Naive thymus-derived CD4-positive, alpha-beta T cell (primary cell): ENCODE results near the gene ACP1. TPM values are rescaled to one million over a fixed set of nuclear protein-coding genes. Genes with fewer than 3 reads are reported as not detected.

Experiments used
- ATAC-seq: fragments of 150-1000 bp; cut with Tn5 transposase; 2 replicates; pipeline ENCODE4 v1.10.0; 2021; ENCODE audit warnings: mild to moderate bottlenecking, moderate library complexity
- CTCF ChIA-PET: fragments of 350-600 bp; sonication (Branson Sonifier 250); formaldehyde crosslinking; loops from one replicate; lab custom pipeline; 2021; ENCODE audit warnings: antibody characterized with exemption; lab: Charles Lee
- POLR2A ChIA-PET: fragments of 350-600 bp; sonication (Branson Sonifier 250); formaldehyde crosslinking; loops from one replicate; lab custom pipeline; 2021; ENCODE audit warnings: antibody characterized with exemption, inconsistent platforms; lab: Charles Lee
- DNase-seq, 9 donors: peaks; one replicate each; pipeline versions ENCODE4 v3.0.0 to v3.0.0-alpha.2; 2020 to 2022; ENCODE audit warnings: mixed read lengths in 1 of 9
- H3K27ac ChIP-seq: one replicate; pipeline ENCODE4 v1.7.0; 2013; ENCODE audit warnings: mild to moderate bottlenecking, low read depth, low read length, moderate library complexity
- H3K27me3 ChIP-seq, 2 donors: one replicate each; pipeline ENCODE4 v1.7.0; 2013; ENCODE audit warnings: low read length in 2 of 2, mild to moderate bottlenecking in 2 of 2, moderate library complexity in 2 of 2; ENCODE audit not compliant: control insufficient read depth in 2 of 2, insufficient read depth in 2 of 2
- H3K36me3 ChIP-seq, 3 experiments: 1 replicate in 2 of 3; 2 replicates in 1 of 3; pipeline ENCODE4 v1.7.0; 2013; ENCODE audit warnings: low read length in 3 of 3, mild to moderate bottlenecking in 3 of 3, moderate library complexity in 1 of 3; ENCODE audit not compliant: insufficient read depth in 3 of 3, control insufficient read depth in 2 of 3
- H3K4me1 ChIP-seq, 2 donors: one replicate each; pipeline ENCODE4 v1.7.0; 2013; ENCODE audit warnings: low read length in 2 of 2, mild to moderate bottlenecking in 2 of 2, moderate library complexity in 1 of 2; ENCODE audit not compliant: control insufficient read depth in 2 of 2, insufficient read depth in 2 of 2
- H3K4me3 ChIP-seq: 2 replicates; pipeline ENCODE4 v1.7.0; 2013; ENCODE audit warnings: mild to moderate bottlenecking, low read length
- H3K9me3 ChIP-seq, 3 experiments: 1 replicate in 2 of 3; 2 replicates in 1 of 3; pipeline ENCODE4 v1.7.0; 2013; ENCODE audit warnings: low read length in 3 of 3; ENCODE audit not compliant: control insufficient read depth in 2 of 3
- H3K27ac Mint-ChIP-seq, 9 donors: one replicate each; pipeline ENCODE4 v1.8.0; 2020 to 2022; ENCODE audit warnings: mixed read lengths in 9 of 9, mild to moderate bottlenecking in 8 of 9, moderate library complexity in 5 of 9, inconsistent platforms in 2 of 9
- H3K27me3 Mint-ChIP-seq, 5 donors: one replicate each; pipeline ENCODE4 v1.8.0; 2021 to 2022; ENCODE audit warnings: mixed read lengths in 5 of 5, mild to moderate bottlenecking in 1 of 5
- H3K36me3 Mint-ChIP-seq, 5 donors: one replicate each; pipeline ENCODE4 v1.8.0; 2020 to 2022; ENCODE audit warnings: mixed read lengths in 5 of 5, mild to moderate bottlenecking in 3 of 5, inconsistent platforms in 1 of 5
- H3K4me1 Mint-ChIP-seq, 7 donors: one replicate each; pipeline ENCODE4 v1.8.0; 2020 to 2022; ENCODE audit warnings: mixed read lengths in 7 of 7, mild to moderate bottlenecking in 3 of 7, inconsistent platforms in 1 of 7
- H3K4me3 Mint-ChIP-seq, 10 donors: one replicate each; pipeline ENCODE4 v1.8.0; 2020 to 2022; ENCODE audit warnings: mild to moderate bottlenecking in 10 of 10, mixed read lengths in 10 of 10, moderate library complexity in 6 of 10, inconsistent platforms in 2 of 10
- H3K9me3 Mint-ChIP-seq, 11 donors: one replicate each; pipeline ENCODE4 v1.8.0; 2020 to 2022; ENCODE audit warnings: mixed read lengths in 11 of 11, mild to moderate bottlenecking in 4 of 11, inconsistent platforms in 1 of 11, moderate library complexity in 1 of 11
- intact Hi-C, 2 donors: fragments of 100-400 bp; cut with micrococcal nuclease; formaldehyde crosslinking; loops; one replicate each; pipeline ENCODE4 v1.15.1; 2023
- polyA plus RNA-seq, 2 donors: library from polyadenylated mRNA; unstranded; fragments of 300-500 nt; fragmentation: Illumina TruSeq; gene quantifications; one replicate each; pipeline ENCODE4 v1.2.3, GENCODE V29; 2021
- total RNA-seq, 6 experiments: library from RNA in 5 of 6; stranded (reverse) in 5 of 6; gene quantifications; 1 replicate in 5 of 6; 2 replicates in 1 of 6; pipeline ENCODE4 v1.2.3 and lab custom pipeline; 2021 to 2026

Gene ACP1
- total RNA-seq (10 to 100 TPM; 61.1 to 92.7 (median 86.1) TPM), polyA plus RNA-seq (100 to 1,000 TPM; 153 to 199 TPM), total RNA-seq (lab: John Stamatoyannopoulos, UW) (54.7 reads per million, percentile 73 among the genes with 10 or more reads in this experiment)

- peaks cover 0 to under 1% (median 0%) of the 10 kb centered on the region in 11 donors for H3K9me3 Mint-ChIP-seq
- H3K4me3 Mint-ChIP-seq = peak within 1 kb of the TSS; percentile 81 to 98 (median 94)
- ChIA-PET CTCF (no interaction called here), POLR2A (interaction anchor here (2.1 kb wide), 1 partner anchor 89 kb away, joined by 12 read pairs; no protein-coding TSS in a partner anchor)
- intact Hi-C loops = loop anchor here (1.0 to 5.0 kb wide), 10 partner anchors 11 to 413 kb away; partner anchors contain the start of gene TMEM18 (in 2 of the 2)
- ATAC-seq (peak; percentile 89), DNase-seq (peak; percentile 93 to 99 (median 96))
- Histone ChIP-seq H3K4me1 (peaks cover 21 to 26% of the 10 kb centered on the region in 2 donors), H3K27me3 (no peaks in the 10 kb centered on the region), H3K36me3 (no peaks in the 10 kb centered on the region), H3K27ac (peak within 1 kb of the TSS; percentile 87), H3K9me3 (no peaks in the 10 kb centered on the region), H3K4me3 (peak within 1 kb of the TSS; percentile 90)
- H3K27me3 Mint-ChIP-seq = no peaks in the 10 kb centered on the region
- peaks cover 23 to 79% (median 53%) of the 10 kb centered on the region in 7 donors for H3K4me1 Mint-ChIP-seq
- H3K36me3 Mint-ChIP-seq = peaks cover 4 to 22% (median 8%) of the 10 kb centered on the region in 5 donors
- H3K27ac Mint-ChIP-seq = peak within 1 kb of the TSS; percentile 84 to 98 (median 96)
Measured at GRCh38 chr2:264493-265468, at the start of gene ACP1. Gene ACP1, plus strand, starts transcription at chr2:264947. Its CDS starts 18 bp downstream, at chr2:264965.

- peaks cover 0 to 6% (median 0%) of the 10 kb centered on the region in 11 donors for H3K9me3 Mint-ChIP-seq
- no peak for ATAC-seq
- CTCF ChIA-PET = no interaction called here
Measured at GRCh38 chr2:216068-216467, 48.7 kb upstream of the ACP1 start.

DNA sequence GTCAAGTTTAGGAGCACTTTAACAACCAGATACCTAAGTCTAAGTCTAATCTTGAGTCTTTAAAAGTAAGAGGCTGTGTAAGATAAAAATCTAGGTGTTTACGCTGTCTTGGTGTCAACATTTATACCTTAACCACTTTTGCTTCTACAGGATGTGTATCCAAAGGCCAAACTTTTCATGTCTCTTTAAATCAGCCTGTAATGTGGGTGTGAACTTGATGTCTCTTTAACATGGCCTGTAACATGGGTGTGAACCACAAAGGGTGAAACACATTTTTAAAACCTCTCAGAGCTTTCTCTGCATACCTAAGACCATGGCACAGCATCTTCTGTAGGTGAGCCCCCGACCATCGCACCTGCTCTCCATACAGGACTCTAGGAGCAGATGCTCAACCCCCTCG, 41.3 kb upstream of the ACP1 start:
- no peaks in the 10 kb centered on the region for H3K27me3 ChIP-seq
- DNase-seq = no peak
- Mint-ChIP-seq H3K36me3 (peaks cover 9 to 63% (median 40%) of the 10 kb centered on the region in 5 donors), H3K4me3 (no peak overlapping the region), H3K4me1 (peaks cover 0 to 8% (median 0%) of the 10 kb centered on the region in 7 donors), H3K27me3 (no peaks in the 10 kb centered on the region), H3K27ac (peak overlapping the region in 1 of 9 donors; percentile 26), H3K9me3 (no peaks in the 10 kb centered on the region)
- no peaks in the 10 kb centered on the region for H3K9me3 ChIP-seq
- no peak overlapping the region for H3K27ac ChIP-seq
- peaks cover 0 to 10% of the 10 kb centered on the region in 2 donors for H3K4me1 ChIP-seq
- ATAC-seq = no peak
- CTCF ChIA-PET = no interaction called here
- peaks cover 0 to 37% (median 0%) of the 10 kb centered on the region in 3 experiments for H3K36me3 ChIP-seq
- intact Hi-C loops = no loop called here
- POLR2A ChIA-PET = no interaction called here
- H3K4me3 ChIP-seq = no peak overlapping the region

More at GRCh38 chr2:216068-216467, 48.7 kb upstream of the ACP1 start:
- peaks cover 0 to 11% (median 5%) of the 10 kb centered on the region in 5 donors for H3K27me3 Mint-ChIP-seq
- intact Hi-C loops = loop anchor here in 1 of 2 donors (5.0 kb wide), 1 partner anchor 39 kb away; no protein-coding TSS in a partner anchor
- Histone ChIP-seq H3K27me3 (no peaks in the 10 kb centered on the region), H3K4me3 (no peak overlapping the region), H3K9me3 (no peaks in the 10 kb centered on the region), H3K36me3 (peaks cover 0 to 20% (median 0%) of the 10 kb centered on the region in 3 experiments), H3K27ac (no peak overlapping the region), H3K4me1 (no peaks in the 10 kb centered on the region)
- H3K36me3 Mint-ChIP-seq = peaks cover 0 to 24% (median 19%) of the 10 kb centered on the region in 5 donors
- DNase-seq = no peak
- no peaks in the 10 kb centered on the region for H3K4me1 Mint-ChIP-seq
- POLR2A ChIA-PET = no interaction called here
- H3K4me3 Mint-ChIP-seq = no peak overlapping the region
- H3K27ac Mint-ChIP-seq = peak overlapping the region in 1 of 9 donors; percentile 32

- peaks cover 0 to 8% (median 0%) of the 10 kb centered on the region in 7 donors for H3K4me1 Mint-ChIP-seq
- peaks cover 9 to 65% (median 42%) of the 10 kb centered on the region in 5 donors for H3K36me3 Mint-ChIP-seq
Measured at GRCh38 chr2:223971-224760, 40.6 kb upstream of the ACP1 start.

DNA sequence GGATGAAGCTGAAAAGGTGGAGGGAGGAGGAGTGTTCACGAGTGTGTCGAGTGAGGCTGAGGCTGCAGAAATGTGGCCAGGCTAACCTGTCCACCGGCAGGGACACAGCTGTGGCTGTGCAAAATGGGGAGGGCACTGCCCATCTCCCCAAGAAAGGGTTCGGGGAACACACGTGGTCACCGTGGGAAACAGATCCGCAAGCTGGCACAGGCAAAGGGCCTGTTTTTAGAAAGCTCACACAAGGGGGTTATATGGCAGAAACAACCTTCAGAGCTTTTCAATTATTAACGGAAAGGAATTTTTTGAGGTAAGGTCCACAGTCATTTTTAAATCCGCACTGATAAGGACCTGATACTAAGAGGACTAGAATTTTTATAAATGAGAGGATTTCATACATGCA, 36.6 kb upstream of the ACP1 start:
- Histone ChIP-seq H3K27me3 (no peaks in the 10 kb centered on the region), H3K27ac (no peak overlapping the region), H3K4me1 (peaks cover 0 to 8% of the 10 kb centered on the region in 2 donors), H3K9me3 (no peaks in the 10 kb centered on the region), H3K36me3 (peaks cover 0 to 39% (median 3%) of the 10 kb centered on the region in 3 experiments), H3K4me3 (no peak overlapping the region)
- no peaks in the 10 kb centered on the region for H3K27me3 Mint-ChIP-seq
- peaks cover 9 to 78% (median 53%) of the 10 kb centered on the region in 5 donors for H3K36me3 Mint-ChIP-seq
- intact Hi-C loops = no loop called here
- ATAC-seq (no peak), DNase-seq (no peak)
- H3K4me1 Mint-ChIP-seq = peaks cover 0 to 4% (median 0%) of the 10 kb centered on the region in 7 donors
- no peak overlapping the region for H3K4me3 Mint-ChIP-seq
- no peak overlapping the region for H3K27ac Mint-ChIP-seq
- no peaks in the 10 kb centered on the region for H3K9me3 Mint-ChIP-seq
- ChIA-PET POLR2A (no interaction called here), CTCF (no interaction called here)

More at GRCh38 chr2:223971-224760, 40.6 kb upstream of the ACP1 start:
- Mint-ChIP-seq H3K9me3 (no peaks in the 10 kb centered on the region), H3K27ac (no peak overlapping the region), H3K4me3 (no peak overlapping the region), H3K27me3 (no peaks in the 10 kb centered on the region)
- Histone ChIP-seq H3K4me1 (peaks cover 0 to 10% of the 10 kb centered on the region in 2 donors), H3K9me3 (no peaks in the 10 kb centered on the region), H3K36me3 (peaks cover 0 to 36% (median 0%) of the 10 kb centered on the region in 3 experiments), H3K27me3 (no peaks in the 10 kb centered on the region), H3K4me3 (no peak overlapping the region), H3K27ac (no peak overlapping the region)
- POLR2A ChIA-PET = no interaction called here
- DNase-seq (no peak), ATAC-seq (no peak)
- intact Hi-C loops = no loop called here
- CTCF ChIA-PET = no interaction called here
